NCI-H2029 (cell line): Measurements from ENCODE around the gene COPS2.
"Not testable (repeated sequence)": the region's sequence is repeated elsewhere in the genome, so short reads cannot be mapped to it uniquely, and the experiment has no call there.

Experiments
- DNase-seq: peaks from one replicate; lab custom pipeline; 2025; lab: John Stamatoyannopoulos, UW

COPS2 gene

DNA sequence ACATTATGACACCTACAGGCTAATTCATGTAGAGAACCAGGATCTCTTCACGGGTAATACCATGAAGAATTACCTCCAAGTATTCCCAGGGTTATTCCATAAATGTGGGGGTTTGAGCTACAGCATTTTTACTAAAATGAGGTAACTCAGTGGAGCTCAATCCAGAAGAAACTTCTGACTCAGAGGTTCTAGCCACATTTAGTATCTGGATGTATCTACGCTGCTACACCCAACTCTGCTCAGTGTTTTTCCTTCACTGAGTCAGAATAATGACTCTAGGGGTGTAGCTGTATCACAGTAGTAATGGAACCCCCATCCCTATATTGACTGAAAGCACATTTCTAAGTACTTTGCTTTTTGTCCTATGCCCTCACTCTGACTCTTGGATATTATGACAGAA, 52.4 kb downstream of the COPS2 start:
- no peak for DNase-seq

DNA sequence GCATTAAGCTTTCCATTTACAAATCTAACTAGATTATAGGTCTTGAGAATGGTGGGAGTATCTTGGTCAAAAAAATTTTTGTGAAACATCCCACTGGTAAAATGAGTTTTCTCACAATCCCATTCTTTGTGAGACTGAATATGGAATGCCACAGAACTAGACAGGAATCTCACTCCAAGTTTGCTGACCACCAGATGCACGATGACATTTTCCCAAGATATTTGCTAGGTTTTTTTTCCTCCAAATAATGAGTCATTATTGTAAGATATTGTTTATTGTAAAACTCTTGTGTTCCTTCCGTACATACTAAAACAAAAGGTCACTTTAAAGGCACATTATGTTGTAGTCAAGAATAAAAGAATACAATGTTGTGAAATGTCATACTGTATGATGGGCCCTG, 53.9 kb downstream of the COPS2 start:
- no peak for DNase-seq

DNA sequence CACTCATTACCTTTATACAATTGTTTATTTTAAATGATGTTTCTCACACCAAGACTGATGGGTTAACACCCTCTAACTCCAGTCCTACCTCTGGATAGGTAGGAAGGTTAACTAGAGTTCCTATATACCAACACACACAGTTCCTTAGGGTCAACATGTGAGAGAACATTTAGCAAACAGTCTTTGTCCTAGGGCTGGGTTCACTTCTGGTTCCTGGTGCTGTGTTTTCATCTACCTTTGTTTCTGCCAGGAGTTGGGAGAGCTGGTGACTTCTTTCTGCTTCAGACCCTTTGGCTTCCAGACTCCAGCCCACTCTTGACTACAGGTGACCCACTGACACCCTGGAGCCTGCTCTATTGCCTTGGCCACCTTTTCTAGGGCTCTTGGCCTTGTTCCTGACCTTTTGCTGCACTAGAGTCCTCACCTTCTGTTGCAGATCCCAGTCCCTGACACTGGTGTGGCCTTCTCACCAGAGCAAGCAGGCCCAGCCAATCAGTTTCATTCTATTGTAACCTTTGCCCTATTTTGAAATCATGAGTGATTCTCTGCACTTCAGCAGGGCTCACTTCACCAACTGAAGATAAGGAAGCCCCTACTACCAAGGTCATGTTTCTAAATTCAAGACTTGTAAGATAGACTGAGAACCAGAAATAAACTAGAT, 59.2 kb downstream of the COPS2 start:
- no peak for DNase-seq

DNA sequence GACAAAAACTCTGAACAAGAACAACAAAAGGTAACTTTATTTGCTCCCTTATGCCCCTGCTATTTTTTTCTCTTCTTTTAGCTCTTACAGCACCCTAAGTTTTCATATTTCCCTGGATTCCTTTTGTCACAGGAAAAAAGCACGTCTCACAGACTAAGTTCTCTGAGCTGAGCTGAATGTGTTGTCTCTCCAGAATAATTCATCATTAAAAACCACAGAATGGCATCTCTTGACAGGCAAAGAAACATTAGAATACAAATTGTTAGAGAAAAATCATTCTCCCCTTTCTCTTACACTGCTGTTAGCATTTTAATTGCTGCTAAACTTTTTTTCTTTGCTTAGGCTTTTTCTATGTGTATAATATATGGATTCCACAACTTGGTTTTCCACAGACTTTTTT, 60.5 kb downstream of the COPS2 start:
- DNase-seq = no peak

DNA sequence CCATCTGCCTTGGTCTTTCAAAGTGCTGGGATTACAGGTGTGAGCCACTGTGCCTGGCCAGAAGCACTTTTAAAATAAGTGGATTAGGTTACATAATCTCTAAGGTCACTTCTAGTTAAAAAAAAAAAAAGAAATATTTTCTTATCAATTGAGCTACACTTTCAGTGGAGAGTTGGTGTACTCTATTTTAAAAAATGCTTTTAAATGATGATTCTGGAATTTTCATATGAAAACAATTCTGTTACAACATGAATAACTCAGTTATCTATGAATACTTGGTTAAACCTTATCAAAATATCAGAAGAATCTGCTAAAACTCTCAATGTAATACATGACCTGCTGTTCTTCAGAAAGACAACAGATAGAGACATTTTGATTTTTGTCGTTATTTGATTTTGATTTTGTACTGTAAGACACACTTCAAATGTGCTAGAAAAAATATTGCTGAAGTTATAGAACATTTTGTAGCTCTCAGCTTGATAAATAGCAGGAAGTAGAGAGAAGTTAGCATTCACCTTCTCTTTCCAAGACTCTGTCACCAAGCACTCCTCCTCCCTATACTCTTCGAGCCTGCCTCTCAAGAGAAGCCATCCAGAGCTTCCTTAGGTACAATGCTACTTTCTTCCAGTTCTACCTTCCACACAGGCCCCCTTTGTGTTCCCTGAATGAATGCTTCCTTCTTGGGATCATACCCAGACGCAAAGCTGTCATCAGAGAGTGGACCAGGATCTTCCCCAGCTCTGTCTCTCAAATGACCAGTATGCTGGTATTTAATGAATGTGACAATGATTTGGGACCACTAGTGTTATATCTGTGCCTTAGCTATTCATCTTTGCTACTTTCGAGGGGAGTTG, 61.9 kb downstream of the COPS2 start:
- no peak for DNase-seq

DNA sequence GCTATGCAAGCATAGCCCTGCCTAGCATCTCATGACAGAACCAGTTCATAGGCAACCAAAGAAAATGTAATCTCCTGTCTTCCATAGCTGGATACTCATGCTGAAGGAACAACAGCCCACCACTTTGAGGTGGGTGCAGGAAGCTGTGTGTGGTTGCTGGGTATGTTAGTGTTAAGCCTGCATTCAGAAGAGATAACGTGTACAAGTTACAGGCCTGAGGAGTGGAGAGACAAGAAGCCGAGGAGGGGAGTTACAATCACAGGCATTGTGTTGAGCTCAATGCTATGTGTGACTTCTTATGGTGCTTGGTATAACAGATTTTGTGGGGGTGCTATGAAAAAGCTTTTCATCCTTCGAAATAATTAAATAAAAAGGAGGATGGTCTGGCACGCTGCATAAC, 66.4 kb downstream of the COPS2 start:
- no peak for DNase-seq

DNA sequence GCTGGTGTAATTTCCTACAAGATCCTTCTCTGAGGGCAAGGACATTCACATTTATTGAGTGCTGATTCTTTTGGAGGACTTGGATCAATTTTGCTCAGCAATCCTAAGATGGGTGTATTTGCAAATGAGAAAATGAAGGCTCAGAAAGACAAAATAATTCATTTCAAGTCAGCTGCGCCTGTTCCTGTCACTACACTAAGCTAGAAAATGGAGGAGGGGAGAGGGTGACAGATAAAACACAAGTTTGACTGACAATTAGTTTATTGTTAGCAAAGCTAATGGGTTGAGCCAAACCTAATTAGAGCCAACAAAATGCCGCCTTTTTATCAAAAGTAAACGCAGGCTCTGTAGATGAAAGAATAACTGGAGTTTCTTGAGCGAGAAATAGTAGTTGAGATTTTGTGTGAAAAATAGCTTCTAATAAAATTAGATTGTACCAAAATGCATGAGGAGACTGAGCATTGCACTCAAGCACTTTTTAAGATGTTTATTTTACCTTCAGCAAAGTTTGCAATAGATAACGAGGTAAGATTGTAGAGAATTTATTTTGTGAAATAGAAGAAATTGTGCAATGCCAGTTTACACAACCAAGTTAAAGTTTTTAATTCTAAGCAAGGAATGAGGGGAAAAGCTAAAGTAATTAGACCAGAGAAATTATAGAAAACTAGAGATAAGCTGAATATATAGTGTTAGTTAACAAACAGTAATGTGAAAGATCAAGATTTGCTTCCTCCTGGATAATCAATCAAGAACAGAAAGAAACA, 69.5 kb downstream of the COPS2 start:
- no peak for DNase-seq

DNA sequence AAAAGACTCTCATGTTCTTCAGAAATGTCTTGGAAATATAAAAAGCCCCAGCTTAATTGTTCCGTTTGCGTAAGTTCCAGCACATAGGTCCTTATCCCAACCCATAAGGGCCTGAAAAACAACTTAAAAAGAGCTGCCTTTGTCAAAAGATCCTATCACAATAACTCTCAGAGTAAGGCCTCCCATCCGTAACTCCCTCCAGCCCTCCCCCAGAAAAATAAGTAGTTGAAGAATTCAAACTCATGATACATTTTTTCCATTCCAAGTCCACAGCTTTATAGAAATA, 71.2 kb downstream of the COPS2 start:
- DNase-seq = no peak

DNA sequence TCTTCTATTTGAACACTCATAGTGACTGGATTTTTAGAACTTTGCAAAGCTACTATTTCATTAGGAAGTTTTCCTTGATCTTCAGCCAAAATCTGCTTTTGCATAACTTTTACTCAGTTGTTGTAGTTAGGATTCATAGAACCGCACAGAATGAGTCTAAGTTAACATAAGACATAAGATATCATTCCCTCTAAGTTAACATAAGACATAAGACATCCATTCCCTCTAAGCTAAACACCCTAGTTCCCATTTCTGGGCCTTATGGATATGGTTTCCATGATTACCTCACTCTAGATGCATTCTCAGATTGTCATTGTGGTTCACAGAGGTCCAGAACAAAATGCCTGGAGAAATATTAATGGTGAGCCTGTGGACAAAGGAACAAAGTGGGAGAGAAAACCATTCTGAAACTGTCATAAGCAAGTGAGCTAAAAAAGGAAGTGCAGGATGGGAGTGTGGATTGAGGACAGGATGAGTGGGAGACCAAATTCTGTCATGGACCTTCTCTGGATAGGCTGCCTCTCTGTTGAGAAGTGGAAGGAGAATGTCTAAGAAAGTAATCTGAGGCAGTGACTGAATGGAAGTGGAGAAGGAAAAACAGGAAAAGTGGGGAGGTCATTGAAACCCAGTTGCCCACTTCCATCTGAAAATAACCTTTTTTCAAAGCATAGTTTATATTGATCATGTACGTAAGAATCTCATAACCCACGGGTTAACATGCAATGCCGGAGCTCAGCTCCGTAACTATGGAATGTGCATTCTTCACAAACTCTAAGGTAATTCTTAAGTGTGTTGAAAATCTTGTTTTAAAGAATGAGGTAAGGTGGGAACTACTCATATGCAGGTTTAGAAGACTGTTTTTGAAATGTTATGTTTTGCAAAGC, 71.8 kb downstream of the COPS2 start:
- DNase-seq = no peak

DNA sequence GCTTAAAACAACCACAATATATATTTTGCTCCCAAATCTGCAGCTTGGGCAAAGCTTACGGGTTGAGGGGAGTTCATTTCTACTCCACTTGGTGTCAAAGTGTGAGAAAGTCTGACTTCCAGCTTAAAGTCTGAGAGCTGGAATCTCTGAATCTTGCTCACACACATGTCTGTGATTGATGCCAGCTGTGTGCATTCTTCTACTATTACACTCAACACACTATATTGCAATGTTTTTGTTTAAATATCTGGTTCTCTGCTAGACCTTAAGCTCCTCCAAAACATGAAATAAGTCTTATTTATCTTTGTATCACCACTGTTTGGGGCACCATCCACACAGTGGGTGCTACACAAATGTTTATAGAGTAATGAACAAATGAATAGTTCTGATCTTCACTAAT, 72.4 kb downstream of the COPS2 start:
- DNase-seq = no peak

DNA sequence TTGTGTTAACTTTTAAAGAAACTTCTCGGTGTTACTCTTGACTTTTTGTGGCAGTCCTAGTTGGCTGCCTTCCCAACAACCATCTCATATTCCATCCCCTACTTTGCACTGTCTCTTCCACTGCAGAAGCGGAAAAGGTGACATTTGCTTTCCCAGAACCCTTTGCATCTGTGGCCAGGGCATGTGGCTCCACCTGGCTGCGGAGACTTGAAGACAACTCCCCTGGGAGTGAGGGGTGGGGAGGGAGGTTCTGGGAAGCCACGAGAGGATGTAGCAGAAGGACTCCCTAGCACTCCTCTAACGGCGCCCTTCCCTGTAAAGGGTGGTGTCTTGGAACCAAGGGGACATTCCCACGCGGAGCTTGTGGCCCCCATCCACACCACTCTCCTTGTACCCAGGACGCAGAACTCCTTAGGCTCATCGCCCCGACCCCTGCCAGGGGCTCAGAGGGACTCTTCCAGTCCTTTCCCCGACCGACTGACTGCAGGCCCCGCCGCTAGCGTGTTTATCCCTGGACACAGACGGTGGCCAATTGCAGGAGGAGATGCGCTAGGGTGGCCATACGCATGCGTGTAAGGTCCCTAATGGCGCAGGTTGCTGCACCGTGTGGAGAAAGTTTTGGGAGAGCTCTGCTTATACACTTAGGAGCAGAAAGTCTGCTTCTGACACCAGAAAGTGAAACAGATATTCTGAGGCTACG, 75.9 kb downstream of the COPS2 start:
- no peak for DNase-seq

DNA sequence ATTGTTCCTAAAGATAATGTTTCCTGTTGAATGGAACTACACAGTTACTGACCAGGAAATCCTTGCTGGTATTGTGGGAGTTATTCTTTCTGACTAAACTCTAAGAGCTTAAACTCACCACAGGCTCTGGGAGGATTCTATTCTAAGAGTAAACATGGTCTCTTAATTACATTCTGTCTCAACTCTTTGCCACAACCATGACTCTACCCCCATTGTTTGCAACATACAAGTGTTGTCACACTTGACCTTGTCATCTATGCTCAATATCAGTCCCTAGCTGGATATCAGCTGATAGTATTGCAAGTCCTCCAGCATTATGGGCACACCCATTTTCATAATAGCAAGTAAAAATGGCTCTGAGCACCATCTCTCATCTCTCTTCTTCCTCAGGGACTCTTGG, 79.5 kb downstream of the COPS2 start:
- DNase-seq = no peak

DNA sequence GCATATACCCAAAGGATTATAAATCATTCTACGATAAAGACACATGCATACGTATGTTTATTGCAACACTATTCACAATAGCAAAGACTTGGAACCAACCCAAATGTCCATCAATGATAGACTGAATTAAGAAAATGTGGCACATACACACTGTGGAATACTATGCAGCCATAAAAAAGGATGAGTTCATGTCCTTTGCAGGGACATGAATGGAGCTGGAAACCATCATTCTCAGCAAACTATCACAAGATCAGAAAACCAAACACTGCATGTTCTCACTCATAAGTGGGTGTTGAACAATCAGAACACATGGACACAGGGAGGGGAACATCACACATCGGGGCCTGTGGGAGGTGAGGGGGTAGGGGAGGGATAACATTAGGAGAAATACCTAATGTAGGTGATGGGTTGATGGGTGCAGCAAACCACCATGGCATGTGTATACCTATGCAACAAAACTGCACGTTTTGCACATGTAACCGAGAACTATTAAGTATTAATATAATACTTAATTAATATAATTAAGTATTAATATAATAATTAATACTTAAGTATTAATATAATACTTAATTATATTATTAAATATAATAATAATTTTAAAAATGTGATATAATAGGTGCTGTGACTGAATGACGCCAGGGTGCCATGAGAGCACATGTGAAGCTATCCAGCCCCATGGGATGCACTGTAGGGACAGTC, 80.7 kb downstream of the COPS2 start:
- not testable (repeated sequence) for DNase-seq
